Measurements from ENCODE around the gene SINHCAF.

GRCh38 chr12:31325524-31325875 is 450 bp downstream of the SINHCAF start:
- TF ChIP-seq TGIF2 (CRISPR knock-in tag; IDR thresholded peaks at IDR 0.05) (no peak), CTCF (IDR thresholded peaks at IDR 0.05 in 2 of 3, conservative IDR thresholded peaks at IDR 0.05 in 1 of 3; ENCODE audit: insufficient read depth in 2 of 3, low read depth in 1 of 3, low read length in 3 of 3) (no peak)

Measured in K562 (cell line).